DOHH2 (cell line): ENCODE measurements around the gene DDX4.

Source experiments
- H3F3A ChIP-seq: fragments of 200-600 bp; sonication (generic), shearing (Covaris generic); 2 replicates; pipeline ENCODE4 v1.6.0; 2016; ENCODE audit warnings: antibody characterized with exemption, mild to moderate bottlenecking; ENCODE audit not compliant: control insufficient read depth, insufficient read depth
- H3K27ac ChIP-seq: fragments of 200-600 bp; sonication (generic); 2 replicates; pipeline ENCODE4 v1.5.1; 2014; ENCODE audit warnings: low read depth, mild to moderate bottlenecking, low read length, moderate library complexity
- H3K27me3 ChIP-seq: fragments of 200-600 bp; sonication (generic); 2 replicates; pipeline ENCODE4 v1.6.1; 2014; ENCODE audit warnings: mild to moderate bottlenecking, low read length, mixed read lengths; ENCODE audit not compliant: control insufficient read depth
- H3K36me3 ChIP-seq: fragments of 200-600 bp; sonication (generic); 2 replicates; pipeline ENCODE4 v1.6.1; 2014; ENCODE audit warnings: mild to moderate bottlenecking, low read length, moderate library complexity, mixed read lengths; ENCODE audit not compliant: control insufficient read depth
- H3K4me1 ChIP-seq: fragments of 200-600 bp; sonication (generic); 2 replicates; pipeline ENCODE4 v1.6.1; 2014; ENCODE audit warnings: mild to moderate bottlenecking, low read length, mixed read lengths; ENCODE audit not compliant: control insufficient read depth
- H3K4me2 ChIP-seq: fragments of 200-600 bp; sonication (generic); 2 replicates; pipeline ENCODE4 v1.6.0; 2014; ENCODE audit warnings: mild to moderate bottlenecking, low read length, moderate library complexity
- H3K4me3 ChIP-seq: fragments of 200-600 bp; sonication (generic); 2 replicates; pipeline ENCODE4 v1.5.1; 2014; ENCODE audit warnings: mild to moderate bottlenecking, low read length, mixed read lengths
- H3K79me2 ChIP-seq: fragments of 200-600 bp; sonication (generic); 2 replicates; pipeline ENCODE4 v1.6.1; 2014; ENCODE audit warnings: mild to moderate bottlenecking, low read length, mixed read lengths; ENCODE audit not compliant: control insufficient read depth
- H3K9me2 ChIP-seq: fragments of 200-600 bp; sonication (generic); replicated peaks from 2 replicates; pipeline ENCODE4 v1.6.1; 2014; ENCODE audit warnings: mild to moderate bottlenecking, low read length, mixed read lengths; ENCODE audit not compliant: control insufficient read depth
- H3K9me3 ChIP-seq: fragments of 200-600 bp; sonication (generic); 2 replicates; pipeline ENCODE4 v1.6.1; 2014; ENCODE audit warnings: antibody characterized with exemption, low read length, mixed read lengths; ENCODE audit not compliant: control insufficient read depth, insufficient read depth
- H4K20me1 ChIP-seq: fragments of 200-600 bp; sonication (generic); 2 replicates; pipeline ENCODE4 v1.6.0; 2014; ENCODE audit warnings: low read depth, mild to moderate bottlenecking, antibody characterized with exemption, low read length, moderate library complexity; ENCODE audit not compliant: control insufficient read depth, insufficient read depth
- CTCF ChIP-seq: fragments of 200-600 bp; sonication (generic); IDR thresholded peaks from one replicate; pipeline ENCODE4 v1.5.1; 2014; ENCODE audit warnings: antibody characterized with exemption, mild to moderate bottlenecking, low read depth, low read length; ENCODE audit not compliant: poor library complexity, severe bottlenecking
- EZH2phosphoT487 ChIP-seq: fragments of 200-600 bp; sonication (generic); IDR thresholded peaks from 2 replicates; pipeline ENCODE4 v1.6.1; 2017; ENCODE audit warnings: borderline replicate concordance, mild to moderate bottlenecking, antibody characterized with exemption, low read length, moderate library complexity, mixed read lengths

The DDX4 gene

GRCh38 chr5:55700745-55701144 lies 37.1 kb upstream of the DDX4 start:
- Histone ChIP-seq H3K27me3 (no peaks in the 10 kb centered on the region), H3K9me3 (no peaks in the 10 kb centered on the region), H4K20me1 (no peaks in the 10 kb centered on the region), H3K27ac (no peak overlapping the region), H3K4me1 (peaks cover 25% of the 10 kb centered on the region), H3K36me3 (peaks cover 34% of the 10 kb centered on the region), H3K4me2 (no peak overlapping the region), H3K4me3 (no peak overlapping the region), H3K79me2 (peaks cover 3% of the 10 kb centered on the region), H3K9me2 (no peaks in the 10 kb centered on the region; the same call in 1 of the 2 replicates), H3F3A (peaks cover 4% of the 10 kb centered on the region)
- TF ChIP-seq EZH2phosphoT487 (no peak), CTCF (no peak)

GRCh38 chr5:55701462-55702103 lies 36.3 kb upstream of the DDX4 start:
- Histone ChIP-seq H3K79me2 (peaks cover 3% of the 10 kb centered on the region), H3K4me2 (no peak overlapping the region; the same call in 1 of the 2 replicates), H3K9me3 (no peaks in the 10 kb centered on the region), H3K4me3 (no peak overlapping the region), H4K20me1 (no peaks in the 10 kb centered on the region), H3K9me2 (no peaks in the 10 kb centered on the region; the same call in 1 of the 2 replicates), H3K27me3 (no peaks in the 10 kb centered on the region), H3K4me1 (peaks cover 25% of the 10 kb centered on the region), H3K27ac (no peak overlapping the region), H3K36me3 (peaks cover 34% of the 10 kb centered on the region), H3F3A (peaks cover 4% of the 10 kb centered on the region)
- no peak for TF ChIP-seq CTCF
- no peak for TF ChIP-seq EZH2phosphoT487

GRCh38 chr5:55702598-55703345 lies 35.1 kb upstream of the DDX4 start:
- TF ChIP-seq EZH2phosphoT487 = no peak
- TF ChIP-seq CTCF = no peak
- H3K4me1 ChIP-seq = peaks cover 25% of the 10 kb centered on the region
- no peaks in the 10 kb centered on the region for H4K20me1 ChIP-seq
- no peaks in the 10 kb centered on the region for H3K27me3 ChIP-seq
- 0 out of 2 replicates have a peak overlapping the region, but pooled peaks have one; percentile 29 for H3K4me3 ChIP-seq
- H3K79me2 ChIP-seq = peaks cover 3% of the 10 kb centered on the region
- peak overlapping the region; percentile 41 for H3K4me2 ChIP-seq
- no peaks in the 10 kb centered on the region; the same call in 1 of the 2 replicates for H3K9me2 ChIP-seq
- no peaks in the 10 kb centered on the region for H3K9me3 ChIP-seq
- peaks cover 4% of the 10 kb centered on the region for H3F3A ChIP-seq
- peak overlapping the region; percentile 45 for H3K27ac ChIP-seq
- peaks cover 30% of the 10 kb centered on the region for H3K36me3 ChIP-seq
